ENCODE results near the gene SPTBN2.

SPTBN2 gene

DNA sequence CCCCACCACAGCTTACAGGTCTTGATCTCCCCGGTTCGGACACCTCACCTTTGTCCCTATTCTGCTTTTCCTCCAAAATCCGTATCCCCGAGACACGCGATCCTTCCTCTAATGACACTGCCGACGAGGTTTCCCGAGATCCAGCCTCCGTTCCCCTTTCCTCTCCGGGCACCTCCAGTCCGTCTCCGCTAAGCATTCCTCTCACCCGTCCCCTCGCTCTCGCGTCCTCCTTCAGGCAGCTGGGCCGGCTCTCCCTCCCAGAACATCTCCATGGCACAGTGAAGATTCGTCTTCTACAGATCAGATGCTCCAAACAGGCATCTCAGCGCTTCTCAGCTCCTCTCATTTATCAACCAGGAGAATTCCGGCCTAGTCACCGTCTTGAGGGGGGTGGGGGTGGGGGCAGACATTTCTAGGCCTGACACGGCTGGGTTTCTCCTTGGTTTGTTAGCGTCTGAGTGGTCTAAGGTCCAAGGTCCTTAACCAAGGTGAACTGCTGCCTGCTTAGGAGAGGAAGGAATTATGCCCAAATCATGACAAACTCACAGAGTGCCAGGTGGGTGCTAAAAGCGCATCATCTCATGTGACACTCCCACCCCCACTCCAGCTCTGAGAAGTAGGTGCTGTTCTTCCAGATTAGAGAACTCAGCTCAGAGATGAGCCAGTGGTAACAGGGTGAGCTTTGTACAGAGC, at the start of gene SPTBN2:
Gene SPTBN2, minus strand, starts transcription at position 524 of the 693 bp plus-strand sequence. CDS start 7,976 bp downstream, outside the sequence.
- TF ChIP-seq BHLHE40 (IDR thresholded peaks at IDR 0.05; ENCODE audit: borderline replicate concordance), result no peak
- no peak for TF ChIP-seq L3MBTL2 (conservative IDR thresholded peaks at IDR 0.05)
- TF ChIP-seq, protein P1, sequence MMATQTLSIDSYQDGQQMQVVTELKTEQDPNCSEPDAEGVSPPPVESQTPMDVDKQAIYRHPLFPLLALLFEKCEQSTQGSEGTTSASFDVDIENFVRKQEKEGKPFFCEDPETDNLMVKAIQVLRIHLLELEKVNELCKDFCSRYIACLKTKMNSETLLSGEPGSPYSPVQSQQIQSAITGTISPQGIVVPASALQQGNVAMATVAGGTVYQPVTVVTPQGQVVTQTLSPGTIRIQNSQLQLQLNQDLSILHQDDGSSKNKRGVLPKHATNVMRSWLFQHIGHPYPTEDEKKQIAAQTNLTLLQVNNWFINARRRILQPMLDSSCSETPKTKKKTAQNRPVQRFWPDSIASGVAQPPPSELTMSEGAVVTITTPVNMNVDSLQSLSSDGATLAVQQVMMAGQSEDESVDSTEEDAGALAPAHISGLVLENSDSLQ (IDR thresholded peaks at IDR 0.05), result no peak
- TF ChIP-seq LEF1 (IDR thresholded peaks at IDR 0.05; ENCODE audit: borderline replicate concordance), result no peak
- TF ChIP-seq HDGF (IDR thresholded peaks at IDR 0.05; ENCODE audit: borderline replicate concordance), result no peak
- TF ChIP-seq FOXA1 (IDR thresholded peaks at IDR 0.05), result no peak
- TF ChIP-seq CTBP1 (IDR thresholded peaks at IDR 0.05; ENCODE audit: borderline replicate concordance), result no peak
- no peak for TF ChIP-seq ARNT (IDR thresholded peaks at IDR 0.05)
- ChIA-PET POLR2A (interaction anchor here (0.8 to 1.4 kb wide), 3 partner anchors 43 to 127 kb away, joined by 3 read pairs; no protein-coding TSS in a partner anchor), CTCF (no interaction called here)
- DNase-seq (ENCODE audit: extremely low spot score), result no peak

DNA sequence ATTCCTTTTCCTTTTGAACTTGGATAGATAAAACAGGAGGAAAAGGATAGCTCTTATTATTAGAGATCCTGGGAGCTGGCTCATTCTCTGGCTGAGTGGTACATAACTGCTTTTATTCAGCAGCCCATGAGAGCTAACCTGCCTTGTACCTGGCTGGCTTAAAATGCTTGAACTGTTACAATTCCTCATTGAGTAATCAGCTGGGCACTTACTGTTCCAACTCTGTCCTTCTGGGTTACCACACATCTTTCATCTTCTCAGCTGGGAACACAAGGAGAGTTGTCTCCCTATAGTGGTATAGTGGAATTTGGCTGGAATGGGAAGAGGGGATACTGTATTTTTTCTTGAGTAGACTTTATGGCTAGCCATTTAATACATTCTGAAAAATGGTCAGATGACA, 39.8 kb upstream of the SPTBN2 start:
- ChIA-PET POLR2A (no interaction called here), CTCF (no interaction called here)
- no peak for DNase-seq (ENCODE audit: extremely low spot score)
- no peak for TF ChIP-seq FOXK2 (IDR thresholded peaks at IDR 0.05)
- no peak for TF ChIP-seq SP1 (IDR thresholded peaks at IDR 0.05)

DNA sequence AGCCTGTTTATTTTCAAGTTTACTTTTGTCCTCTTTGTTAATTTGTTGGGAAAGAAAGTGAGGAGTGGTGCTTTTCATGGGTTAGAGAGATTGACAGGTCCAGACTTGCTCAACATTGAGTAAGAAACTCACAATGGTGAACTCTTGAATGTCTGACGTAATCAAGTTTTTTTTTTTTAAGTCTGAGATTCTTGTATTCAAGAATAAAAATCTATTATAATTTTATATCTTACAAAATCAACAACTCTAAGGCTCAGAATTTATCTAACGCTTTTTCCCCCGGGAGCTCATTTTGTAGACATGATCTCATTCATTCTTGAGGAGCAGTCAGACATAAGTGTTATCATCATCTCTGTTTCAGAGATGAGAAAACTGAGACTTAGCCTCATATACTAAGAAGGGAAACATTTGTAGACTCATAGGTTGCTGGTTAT, 39.1 kb upstream of the SPTBN2 start:
- POLR2A ChIA-PET, result no interaction called here
- CTCF ChIA-PET, result interaction anchor here (1.1 kb wide), 1 partner anchor 254 kb away, joined by 3 read pairs; no protein-coding TSS in a partner anchor
- TF ChIP-seq ARNT (IDR thresholded peaks at IDR 0.05) (no peak), SUZ12 (IDR thresholded peaks at IDR 0.05) (no peak), BHLHE40 (IDR thresholded peaks at IDR 0.05; ENCODE audit: borderline replicate concordance) (no peak), FOXM1 (IDR thresholded peaks at IDR 0.05; ENCODE audit: borderline replicate concordance) (no peak), CTBP1 (IDR thresholded peaks at IDR 0.05; ENCODE audit: borderline replicate concordance) (no peak), TARDBP (IDR thresholded peaks at IDR 0.05) (no peak), HDGF (IDR thresholded peaks at IDR 0.05; ENCODE audit: borderline replicate concordance) (no peak), LEF1 (IDR thresholded peaks at IDR 0.05; ENCODE audit: borderline replicate concordance) (no peak), L3MBTL2 (conservative IDR thresholded peaks at IDR 0.05) (no peak), SP1 (IDR thresholded peaks at IDR 0.05) (no peak), NFRKB (IDR thresholded peaks at IDR 0.05) (no peak), ELF4 (IDR thresholded peaks at IDR 0.05) (no peak), FOXK2 (IDR thresholded peaks at IDR 0.05) (no peak), ZNF384 (IDR thresholded peaks at IDR 0.05) (no peak), FOXA1 (IDR thresholded peaks at IDR 0.05) (no peak)
- TF ChIP-seq, protein P1 (IDR thresholded peaks at IDR 0.05), result no peak
- no peak for DNase-seq (ENCODE audit: extremely low spot score)

DNA sequence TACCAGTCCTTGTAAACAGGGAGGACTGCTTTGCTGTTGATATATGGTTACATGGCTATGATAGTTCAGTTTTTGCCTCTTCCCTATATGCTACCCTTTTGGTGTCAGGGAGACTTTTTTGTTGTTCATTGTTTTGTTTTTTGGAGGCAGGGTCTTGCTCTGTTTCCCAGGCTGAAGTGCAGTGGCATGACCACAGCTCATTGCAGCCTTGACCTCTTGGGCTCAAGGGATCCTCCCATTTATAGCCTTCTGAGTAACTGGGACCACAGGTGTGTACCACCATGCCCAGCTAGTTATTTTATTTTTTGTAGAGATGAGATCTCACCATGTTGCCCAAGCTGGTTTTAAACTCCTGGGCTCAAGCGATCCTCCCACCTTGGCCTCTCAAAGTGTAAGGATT, 38.6 kb upstream of the SPTBN2 start:
- no peak for DNase-seq (ENCODE audit: extremely low spot score)
- ChIA-PET POLR2A (no interaction called here), CTCF (interaction anchor here (1.1 kb wide), 1 partner anchor 254 kb away, joined by 3 read pairs; no protein-coding TSS in a partner anchor)
- TF ChIP-seq L3MBTL2 (conservative IDR thresholded peaks at IDR 0.05) (no peak), HDGF (IDR thresholded peaks at IDR 0.05; ENCODE audit: borderline replicate concordance) (no peak), LEF1 (IDR thresholded peaks at IDR 0.05; ENCODE audit: borderline replicate concordance) (no peak), FOXK2 (IDR thresholded peaks at IDR 0.05) (no peak), SUZ12 (IDR thresholded peaks at IDR 0.05) (no peak), NFRKB (IDR thresholded peaks at IDR 0.05) (no peak), ELF4 (IDR thresholded peaks at IDR 0.05) (no peak), FOXM1 (IDR thresholded peaks at IDR 0.05; ENCODE audit: borderline replicate concordance) (no peak), BHLHE40 (IDR thresholded peaks at IDR 0.05; ENCODE audit: borderline replicate concordance) (no peak), FOXA1 (IDR thresholded peaks at IDR 0.05) (no peak), ZNF384 (IDR thresholded peaks at IDR 0.05) (no peak), SP1 (IDR thresholded peaks at IDR 0.05) (no peak), ARNT (IDR thresholded peaks at IDR 0.05) (no peak), TARDBP (IDR thresholded peaks at IDR 0.05) (no peak), CTBP1 (IDR thresholded peaks at IDR 0.05; ENCODE audit: borderline replicate concordance) (no peak)
- TF ChIP-seq, protein P1 (IDR thresholded peaks at IDR 0.05), result no peak

DNA sequence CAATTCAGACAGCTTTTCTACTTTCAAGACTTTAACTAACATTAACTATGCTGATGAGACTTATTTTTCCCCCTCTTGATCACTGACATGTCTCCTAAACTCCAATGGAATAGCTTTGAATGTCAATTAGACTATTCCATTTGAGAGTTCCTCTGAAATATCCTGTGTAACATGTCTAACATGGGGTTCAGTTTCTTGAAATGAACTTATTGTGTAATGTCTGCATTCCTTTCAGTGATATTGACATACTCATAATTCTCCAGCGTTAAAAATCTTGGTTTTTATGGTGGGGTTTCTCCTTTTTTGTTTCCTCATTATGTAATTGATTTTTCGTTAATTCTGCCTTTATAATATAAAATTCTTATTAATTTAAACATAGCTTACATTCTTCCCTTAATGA, 37.7 kb upstream of the SPTBN2 start:
- POLR2A ChIA-PET, result no interaction called here
- no peak for DNase-seq (ENCODE audit: extremely low spot score)
- no peak for TF ChIP-seq FOXA1 (IDR thresholded peaks at IDR 0.05)
- TF ChIP-seq LEF1 (IDR thresholded peaks at IDR 0.05; ENCODE audit: borderline replicate concordance), result no peak
- CTCF ChIA-PET, result interaction anchor here (0.6 kb wide), 1 partner anchor 350 kb away, joined by 3 read pairs; no protein-coding TSS in a partner anchor

DNA sequence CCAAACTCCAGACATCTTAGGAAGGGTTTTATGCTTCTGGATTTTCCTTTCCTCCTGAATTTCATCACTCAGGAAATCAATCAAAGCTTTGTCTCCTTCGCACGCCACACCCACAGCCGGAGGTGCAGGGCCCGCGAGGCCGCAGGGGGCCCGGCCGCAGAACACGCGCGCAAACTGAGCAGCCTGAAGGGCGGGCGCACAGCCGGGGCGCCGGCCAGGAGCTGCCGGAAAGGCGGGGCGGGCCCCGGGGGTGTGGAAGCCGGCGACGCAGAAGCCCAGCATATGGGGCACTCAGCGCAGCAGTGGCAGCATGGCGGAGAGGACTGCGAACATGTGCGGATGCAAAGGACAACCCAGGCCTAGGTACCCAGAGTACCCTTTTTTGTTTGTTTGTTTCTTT, 33.1 kb upstream of the SPTBN2 start:
- ChIA-PET CTCF (no interaction called here), POLR2A (no interaction called here)
- TF ChIP-seq, protein P1 (IDR thresholded peaks at IDR 0.05), result no peak
- TF ChIP-seq FOXM1 (IDR thresholded peaks at IDR 0.05; ENCODE audit: borderline replicate concordance) (no peak), ELF4 (IDR thresholded peaks at IDR 0.05) (no peak), TARDBP (IDR thresholded peaks at IDR 0.05) (no peak), ARNT (IDR thresholded peaks at IDR 0.05) (no peak), CTBP1 (IDR thresholded peaks at IDR 0.05; ENCODE audit: borderline replicate concordance) (no peak), LEF1 (IDR thresholded peaks at IDR 0.05; ENCODE audit: borderline replicate concordance) (no peak), FOXK2 (IDR thresholded peaks at IDR 0.05) (no peak), SP1 (IDR thresholded peaks at IDR 0.05) (no peak), FOXA1 (IDR thresholded peaks at IDR 0.05) (no peak), SUZ12 (IDR thresholded peaks at IDR 0.05) (no peak), ZNF384 (IDR thresholded peaks at IDR 0.05) (no peak), HDGF (IDR thresholded peaks at IDR 0.05; ENCODE audit: borderline replicate concordance) (no peak), L3MBTL2 (conservative IDR thresholded peaks at IDR 0.05) (no peak), NFRKB (IDR thresholded peaks at IDR 0.05) (no peak), BHLHE40 (IDR thresholded peaks at IDR 0.05; ENCODE audit: borderline replicate concordance) (no peak)
- DNase-seq (ENCODE audit: extremely low spot score), result no peak
